Endothelial cell of umbilical vein (primary cell): Measurements from ENCODE around the gene FHOD1.

Experiments used
- EZH2 ChIP-seq: IDR thresholded peaks from 2 replicates; pipeline ENCODE4 v1.6.1; 2012; ENCODE audit warnings: borderline replicate concordance, low read depth, mild to moderate bottlenecking, moderate library complexity, low read length, inconsistent platforms; ENCODE audit not compliant: severe bottlenecking
- POLR2A ChIP-seq: IDR thresholded peaks from 2 replicates; pipeline ENCODE4 v1.6.1; 2012; ENCODE audit warnings: low read depth, mild to moderate bottlenecking, control low read depth, low read length
- TF ChIP-seq, protein P1 (sequence below), 2 donors: IDR thresholded peaks; 1 replicate in 1 of 2; 2 replicates in 1 of 2; pipeline ENCODE4 v1.5.1; 2011; ENCODE audit warnings: low read length in 2 of 2, mild to moderate bottlenecking in 2 of 2, moderate library complexity in 2 of 2, control low read depth in 1 of 2, inconsistent platforms in 1 of 2, low read depth in 1 of 2; ENCODE audit not compliant: insufficient read depth in 1 of 2; ENCODE audit errors: extremely low read depth in 1 of 2
- TF ChIP-seq, protein P2 (sequence below): IDR thresholded peaks from 2 replicates; pipeline ENCODE4 v1.6.1; 2011; ENCODE audit not compliant: insufficient read depth, insufficient read length

DNA sequence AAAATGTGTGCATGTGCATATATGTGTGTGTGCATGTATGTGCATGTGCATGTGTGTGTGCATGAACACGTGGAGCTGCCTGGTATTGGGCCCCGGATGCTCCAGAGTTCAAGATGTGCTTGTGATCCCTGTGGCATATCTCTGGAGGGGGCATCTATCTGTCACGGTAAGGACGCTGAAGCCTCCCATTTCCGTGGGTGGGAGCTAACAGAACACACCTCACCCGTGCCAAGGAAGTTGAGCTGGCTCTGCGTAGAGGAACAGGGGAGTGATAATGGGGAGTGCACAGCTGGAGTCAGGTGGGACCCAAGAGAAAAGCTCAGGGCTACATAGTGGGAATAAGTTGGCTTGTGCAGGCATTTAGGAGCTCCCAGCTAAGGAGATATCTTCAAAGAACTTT, 35.6 kb downstream of the FHOD1 start:
- TF ChIP-seq, protein P1, sequence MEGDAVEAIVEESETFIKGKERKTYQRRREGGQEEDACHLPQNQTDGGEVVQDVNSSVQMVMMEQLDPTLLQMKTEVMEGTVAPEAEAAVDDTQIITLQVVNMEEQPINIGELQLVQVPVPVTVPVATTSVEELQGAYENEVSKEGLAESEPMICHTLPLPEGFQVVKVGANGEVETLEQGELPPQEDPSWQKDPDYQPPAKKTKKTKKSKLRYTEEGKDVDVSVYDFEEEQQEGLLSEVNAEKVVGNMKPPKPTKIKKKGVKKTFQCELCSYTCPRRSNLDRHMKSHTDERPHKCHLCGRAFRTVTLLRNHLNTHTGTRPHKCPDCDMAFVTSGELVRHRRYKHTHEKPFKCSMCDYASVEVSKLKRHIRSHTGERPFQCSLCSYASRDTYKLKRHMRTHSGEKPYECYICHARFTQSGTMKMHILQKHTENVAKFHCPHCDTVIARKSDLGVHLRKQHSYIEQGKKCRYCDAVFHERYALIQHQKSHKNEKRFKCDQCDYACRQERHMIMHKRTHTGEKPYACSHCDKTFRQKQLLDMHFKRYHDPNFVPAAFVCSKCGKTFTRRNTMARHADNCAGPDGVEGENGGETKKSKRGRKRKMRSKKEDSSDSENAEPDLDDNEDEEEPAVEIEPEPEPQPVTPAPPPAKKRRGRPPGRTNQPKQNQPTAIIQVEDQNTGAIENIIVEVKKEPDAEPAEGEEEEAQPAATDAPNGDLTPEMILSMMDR (IDR thresholded peaks at IDR 0.05; ENCODE audit: extremely low read depth in 1 of 2, insufficient read depth in 1 of 2, low read depth in 1 of 2, low read length in 2 of 2): no peak
- TF ChIP-seq POLR2A (no peak), EZH2 (no peak)
- TF ChIP-seq, protein P2, sequence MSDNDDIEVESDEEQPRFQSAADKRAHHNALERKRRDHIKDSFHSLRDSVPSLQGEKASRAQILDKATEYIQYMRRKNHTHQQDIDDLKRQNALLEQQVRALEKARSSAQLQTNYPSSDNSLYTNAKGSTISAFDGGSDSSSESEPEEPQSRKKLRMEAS: no peak
